B cell (primary cell): ENCODE results near the gene COBLL1. TPM values are rescaled to one million over a fixed set of nuclear protein-coding genes. Genes with fewer than 3 reads are reported as not detected.

Source experiments
- ATAC-seq: fragments of 200-7000 bp; cut with Tn5 transposase; one replicate; pipeline ENCODE4 v1.10.0; 2021; ENCODE audit warnings: low read depth, mild to moderate bottlenecking, moderate number of reproducible peaks, moderate library complexity
- CTCF ChIA-PET: fragments of 350-600 bp; sonication (Branson Sonifier 250); formaldehyde crosslinking; loops from one replicate; lab custom pipeline; 2021; ENCODE audit warnings: antibody characterized with exemption, inconsistent platforms; lab: Charles Lee
- POLR2A ChIA-PET: fragments of 350-600 bp; sonication (Branson Sonifier 250); formaldehyde crosslinking; loops from one replicate; lab custom pipeline; 2021; ENCODE audit warnings: antibody characterized with exemption; lab: Charles Lee
- DNase-seq: peaks from one replicate; pipeline ENCODE4 v3.0.0; 2013
- H2AFZ ChIP-seq: 2 replicates; pipeline ENCODE4 v1.6.1; 2012; ENCODE audit warnings: mild to moderate bottlenecking, low read depth, low read length; ENCODE audit not compliant: insufficient read depth, poor library complexity, severe bottlenecking
- H3K27ac ChIP-seq, 2 donors: 1 replicate in 1 of 2; 2 replicates in 1 of 2; pipeline ENCODE4 v1.5.1; 2012 to 2013; ENCODE audit warnings: low read length in 2 of 2, mild to moderate bottlenecking in 2 of 2, moderate library complexity in 1 of 2
- H3K27me3 ChIP-seq, 4 experiments: fragments of 200-600 bp in 1 of 4; sonication (generic) in 1 of 4; replicated peaks in 1 of 4; 1 replicate in 2 of 4; 2 replicates in 2 of 4; pipeline versions ENCODE4 v1.6.1 to v1.7.0; 2013 to 2016; ENCODE audit warnings: low read length in 3 of 4, mild to moderate bottlenecking in 2 of 4, mixed read lengths in 1 of 4, moderate library complexity in 1 of 4; ENCODE audit not compliant: insufficient read depth in 4 of 4, control insufficient read depth in 3 of 4; ENCODE audit errors: control extremely low read depth in 1 of 4
- H3K36me3 ChIP-seq, 2 experiments: replicated peaks in 1 of 2; 1 replicate in 1 of 2; 2 replicates in 1 of 2; pipeline versions ENCODE4 v1.6.1 to v1.7.1; 2013; ENCODE audit warnings: low read length in 1 of 2; ENCODE audit not compliant: insufficient read depth in 2 of 2, control insufficient read depth in 1 of 2; ENCODE audit errors: control extremely low read depth in 1 of 2, extremely low read depth in 1 of 2
- H3K4me1 ChIP-seq, 2 donors: fragments of 200-600 bp in 1 of 2; sonication (generic) in 1 of 2; 1 replicate in 1 of 2; 2 replicates in 1 of 2; pipeline versions ENCODE4 v1.5.1 to v1.6.1; 2013 to 2017; ENCODE audit warnings: low read length in 2 of 2; ENCODE audit not compliant: control insufficient read depth in 2 of 2, insufficient read depth in 2 of 2
- H3K4me2 ChIP-seq: replicated peaks from 2 replicates; pipeline ENCODE3; 2012; ENCODE audit warnings: mild to moderate bottlenecking, low read depth, low read length; ENCODE audit not compliant: poor library complexity, severe bottlenecking
- H3K4me3 ChIP-seq, 5 experiments: fragments of 200-600 bp in 1 of 5; sonication (generic) in 1 of 5; 1 replicate in 3 of 5; 2 replicates in 2 of 5; pipeline versions ENCODE4 v1.5.1 to v1.7.0; 2011 to 2016; ENCODE audit warnings: low read length in 4 of 5, mild to moderate bottlenecking in 4 of 5, low read depth in 2 of 5, control low read depth in 1 of 5, moderate library complexity in 1 of 5; ENCODE audit not compliant: insufficient read depth in 1 of 5; ENCODE audit errors: control extremely low read depth in 1 of 5, extremely low read depth in 1 of 5
- H3K79me2 ChIP-seq: fragments of 200-600 bp; sonication (generic); one replicate; pipeline ENCODE4 v1.6.0; 2016; ENCODE audit warnings: low read length; ENCODE audit not compliant: control insufficient read depth, insufficient read depth
- H3K9ac ChIP-seq: fragments of 200-600 bp; sonication (generic); 2 replicates; pipeline ENCODE4 v1.6.1; 2017; ENCODE audit warnings: mild to moderate bottlenecking, low read length, moderate library complexity
- H3K9me3 ChIP-seq, 3 donors: one replicate each; pipeline versions ENCODE4 v1.6.1 to v1.7.1; 2013; ENCODE audit warnings: low read length in 2 of 3; ENCODE audit not compliant: control insufficient read depth in 2 of 3, insufficient read depth in 1 of 3; ENCODE audit errors: control extremely low read depth in 1 of 3
- H4K20me1 ChIP-seq: 2 replicates; pipeline ENCODE4 v1.6.0; 2012; ENCODE audit warnings: mild to moderate bottlenecking, low read length; ENCODE audit not compliant: insufficient read depth, control insufficient read depth, poor library complexity, severe bottlenecking
- H3K27ac Mint-ChIP-seq: one replicate; pipeline ENCODE4 v1.8.0; 2021; ENCODE audit warnings: mixed read lengths
- H3K27me3 Mint-ChIP-seq: one replicate; pipeline ENCODE4 v1.8.0; 2021; ENCODE audit warnings: mixed read lengths
- H3K4me1 Mint-ChIP-seq: one replicate; pipeline ENCODE4 v1.8.0; 2021; ENCODE audit warnings: mixed read lengths
- H3K4me3 Mint-ChIP-seq: one replicate; pipeline ENCODE4 v1.8.0; 2021; ENCODE audit warnings: mixed read lengths
- H3K9me3 Mint-ChIP-seq: one replicate; pipeline ENCODE4 v1.8.0; 2022; ENCODE audit warnings: mixed read lengths; ENCODE audit not compliant: insufficient read depth
- EZH2 ChIP-seq: IDR thresholded peaks from 2 replicates; pipeline ENCODE4 v1.6.1; 2012; ENCODE audit warnings: borderline replicate concordance, low read depth, mild to moderate bottlenecking, moderate library complexity, low read length; ENCODE audit not compliant: insufficient read depth, poor library complexity, severe bottlenecking
- WGBS: methylation state at CpG from one replicate; pipeline ENCODE4 v1.1.5; 2013; ENCODE audit warnings: missing lambda C conversion rate; ENCODE audit not compliant: insufficient coverage; 5-methylcytosine and 5-hydroxymethylcytosine counted together
- intact Hi-C: fragments of 100-400 bp; cut with micrococcal nuclease; formaldehyde crosslinking; loops from one replicate; pipeline ENCODE4 v1.10.0; 2022
- polyA plus RNA-seq: library from polyadenylated mRNA; depleted of rRNA; stranded (reverse); fragments of >200 nt; gene quantifications from 2 replicates; pipeline ENCODE4 v1.2.3, GENCODE V29; 2012
- total RNA-seq, 2 donors: library from RNA; stranded (reverse); fragments of 120-200 nt in 1 of 2; gene quantifications; 1 replicate in 1 of 2; 2 replicates in 1 of 2; pipeline versions ENCODE4 v1.2.3 to v1.2.4, GENCODE V29; 2013 to 2022
- TF ChIP-seq, protein P1 (sequence below): fragments of 200-600 bp; IDR thresholded peaks from one replicate; pipeline ENCODE4 v1.8.0; 2022; ENCODE audit warnings: antibody characterized with exemption, mild to moderate bottlenecking

COBLL1 gene
- total and polyA plus RNA-seq, 2 donors (not counting 1 experiment from before 2014, with no cell fraction given) = 45.1 to 234 TPM

DNA sequence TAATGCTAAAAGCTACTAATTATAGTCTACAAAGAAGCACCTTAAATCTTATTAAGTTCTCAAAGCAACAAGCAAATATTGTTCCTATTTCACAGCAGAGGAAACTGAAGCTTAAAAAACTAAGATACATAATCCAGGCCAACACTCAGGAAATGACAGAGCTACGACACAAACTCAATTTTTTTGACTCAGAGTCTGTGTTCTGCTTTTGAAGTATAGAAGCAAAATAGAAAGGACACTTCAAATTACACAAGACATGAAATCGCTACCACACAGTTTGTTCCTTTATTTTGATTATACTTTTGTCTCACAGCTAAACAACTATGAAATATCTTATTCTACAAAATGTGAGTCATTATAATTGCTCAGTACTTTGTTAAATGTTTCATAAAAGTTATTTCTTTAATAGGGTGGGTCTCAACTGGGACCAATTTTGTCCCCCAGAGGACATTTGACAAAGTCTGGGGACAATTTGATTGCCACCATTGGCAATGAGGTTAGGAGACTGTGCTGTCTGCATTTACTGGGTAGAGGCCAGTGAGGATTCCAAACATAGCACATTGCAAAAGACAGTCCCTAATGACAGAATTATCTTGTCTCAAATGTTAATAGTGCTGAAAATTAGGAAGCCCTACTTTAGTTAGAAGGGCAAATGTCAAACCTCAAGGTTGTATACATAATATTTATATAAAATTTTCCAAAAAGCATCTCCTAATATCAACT is 118.8 kb downstream of the COBLL1 start:
- no peak for DNase-seq
- Histone ChIP-seq H3K4me3 (no peak overlapping the region), H3K27me3 (no peaks in the 10 kb centered on the region), H2AFZ (no peak overlapping the region), H3K9ac (no peak overlapping the region), H3K4me2 (no peak overlapping the region), H3K9me3 (no peaks in the 10 kb centered on the region), H3K36me3 (peaks cover 2 to 49% of the 10 kb centered on the region in 2 experiments), H3K4me1 (peaks cover 5 to 7% of the 10 kb centered on the region in 2 donors), H3K27ac (peak overlapping the region in 1 of 2 donors; percentile 27), H4K20me1 (peaks cover 16% of the 10 kb centered on the region), H3K79me2 (peaks cover 3% of the 10 kb centered on the region)
- Mint-ChIP-seq H3K4me1 (peaks cover 14% of the 10 kb centered on the region), H3K27me3 (no peaks in the 10 kb centered on the region), H3K9me3 (no peaks in the 10 kb centered on the region), H3K27ac (no peak overlapping the region), H3K4me3 (no peak overlapping the region)
- ChIA-PET CTCF (interaction anchor here (1.1 kb wide), 1 partner anchor 15 kb away, joined by 4 read pairs; no protein-coding TSS in a partner anchor), POLR2A (no interaction called here)
- intact Hi-C loops = no loop called here
- ATAC-seq = no peak
- WGBS = 17% methylated on average over 1 of the region's 2 CpGs
- TF ChIP-seq EZH2 = no peak

- peaks cover 16% of the 10 kb centered on the region for H4K20me1 ChIP-seq
- Mint-ChIP-seq H3K4me3 (no peak overlapping the region), H3K27me3 (no peaks in the 10 kb centered on the region), H3K4me1 (peaks cover 14% of the 10 kb centered on the region), H3K27ac (no peak overlapping the region), H3K9me3 (no peaks in the 10 kb centered on the region)
- no peak for TF ChIP-seq EZH2
- TF ChIP-seq, protein P1, sequence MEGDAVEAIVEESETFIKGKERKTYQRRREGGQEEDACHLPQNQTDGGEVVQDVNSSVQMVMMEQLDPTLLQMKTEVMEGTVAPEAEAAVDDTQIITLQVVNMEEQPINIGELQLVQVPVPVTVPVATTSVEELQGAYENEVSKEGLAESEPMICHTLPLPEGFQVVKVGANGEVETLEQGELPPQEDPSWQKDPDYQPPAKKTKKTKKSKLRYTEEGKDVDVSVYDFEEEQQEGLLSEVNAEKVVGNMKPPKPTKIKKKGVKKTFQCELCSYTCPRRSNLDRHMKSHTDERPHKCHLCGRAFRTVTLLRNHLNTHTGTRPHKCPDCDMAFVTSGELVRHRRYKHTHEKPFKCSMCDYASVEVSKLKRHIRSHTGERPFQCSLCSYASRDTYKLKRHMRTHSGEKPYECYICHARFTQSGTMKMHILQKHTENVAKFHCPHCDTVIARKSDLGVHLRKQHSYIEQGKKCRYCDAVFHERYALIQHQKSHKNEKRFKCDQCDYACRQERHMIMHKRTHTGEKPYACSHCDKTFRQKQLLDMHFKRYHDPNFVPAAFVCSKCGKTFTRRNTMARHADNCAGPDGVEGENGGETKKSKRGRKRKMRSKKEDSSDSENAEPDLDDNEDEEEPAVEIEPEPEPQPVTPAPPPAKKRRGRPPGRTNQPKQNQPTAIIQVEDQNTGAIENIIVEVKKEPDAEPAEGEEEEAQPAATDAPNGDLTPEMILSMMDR = no peak
- ChIA-PET CTCF (interaction anchor here (1.0 kb wide), 1 partner anchor 192 kb away, joined by 4 read pairs; no protein-coding TSS in a partner anchor), POLR2A (no interaction called here)
- peaks cover 5 to 7% of the 10 kb centered on the region in 2 donors for H3K4me1 ChIP-seq
- peaks cover 2 to 48% of the 10 kb centered on the region in 2 experiments for H3K36me3 ChIP-seq
- intact Hi-C loops = no loop called here
- H3K4me2 ChIP-seq = no peak overlapping the region
- H2AFZ ChIP-seq = no peak overlapping the region
- DNase-seq (no peak), ATAC-seq (no peak)
- peaks cover 3% of the 10 kb centered on the region for H3K79me2 ChIP-seq
- H3K9ac ChIP-seq = no peak overlapping the region
- no peak overlapping the region for H3K4me3 ChIP-seq
- no CpG with 5 or more reads among the region's 1 CpG for WGBS
- H3K27ac ChIP-seq = no peak overlapping the region
- H3K9me3 ChIP-seq = no peaks in the 10 kb centered on the region
- H3K27me3 ChIP-seq = no peaks in the 10 kb centered on the region
Measured at GRCh38 chr2:164721430-164721829, 120.2 kb downstream of the COBLL1 start.
